Stimulated activated CD8-positive, alpha-beta memory T cell treated with anti-CD3 and anti-CD28 coated beads, Interleukin-15, amount 100 ng/mL, for 1 hour (primary cell): ENCODE results near the gene SPSB4.

Experiments used
- DNase-seq: peaks from one replicate; pipeline ENCODE4 v3.0.0-alpha.2; 2020; ENCODE audit warnings: low read depth

SPSB4 gene

GRCh38 chr3:141152801-141153678 lies 101.9 kb downstream of the SPSB4 start:
- no peak for DNase-seq

GRCh38 chr3:141153679-141153966 lies 102.5 kb downstream of the SPSB4 start:
- DNase-seq, result no peak

- no peak for DNase-seq
These were observed 113.7 kb downstream of the SPSB4 start for GRCh38 chr3:141164852-141165251.

GRCh38 chr3:141167681-141168080 lies 116.5 kb downstream of the SPSB4 start:
- no peak for DNase-seq

GRCh38 chr3:141170678-141171295 lies 119.6 kb downstream of the SPSB4 start:
- no peak for DNase-seq

GRCh38 chr3:141174674-141175073 lies 123.5 kb downstream of the SPSB4 start:
- no peak for DNase-seq

GRCh38 chr3:141176775-141177174 lies 125.6 kb downstream of the SPSB4 start:
- DNase-seq, result no peak

- no peak for DNase-seq
These were observed 126.9 kb downstream of the SPSB4 start for GRCh38 chr3:141178026-141178425.

GRCh38 chr3:141178551-141178950 lies 127.4 kb downstream of the SPSB4 start:
- DNase-seq, result no peak

GRCh38 chr3:141179983-141180382 lies 128.8 kb downstream of the SPSB4 start:
- DNase-seq, result no peak

- no peak for DNase-seq
These were observed 130.0 kb downstream of the SPSB4 start for GRCh38 chr3:141181196-141181595.

GRCh38 chr3:141181819-141182218 lies 130.7 kb downstream of the SPSB4 start:
- no peak for DNase-seq

GRCh38 chr3:141183606-141184005 lies 132.5 kb downstream of the SPSB4 start:
- DNase-seq, result no peak

GRCh38 chr3:141184430-141184829 lies 133.3 kb downstream of the SPSB4 start:
- no peak for DNase-seq

GRCh38 chr3:141191097-141191749 lies 140.1 kb downstream of the SPSB4 start:
- DNase-seq, result no peak

GRCh38 chr3:141192345-141192744 lies 141.2 kb downstream of the SPSB4 start:
- peak; percentile 99 for DNase-seq

- no peak for DNase-seq
These were observed 142.1 kb downstream of the SPSB4 start for GRCh38 chr3:141193066-141193830.
